CD4-positive, alpha-beta T cell treated with Interleukin-4 for 4 hours (primary cell): ENCODE data around the gene WASHC3.
"Not testable (repeated sequence)": the region's sequence is repeated elsewhere in the genome, so short reads cannot be mapped to it uniquely, and the experiment has no call there.

ENCODE experiments used
- DNase-seq: peaks from one replicate; pipeline ENCODE4 v3.0.0-alpha.2; 2020

The WASHC3 gene

GRCh38 chr12:102050660-102051430 lies 10.9 kb downstream of the WASHC3 start:
- no peak for DNase-seq

- peak; percentile 60 for DNase-seq
Measured at GRCh38 chr12:102043928-102044327, 17.9 kb downstream of the WASHC3 start.

GRCh38 chr12:102033991-102034745 lies 27.6 kb downstream of the WASHC3 start:
- DNase-seq: no peak

GRCh38 chr12:102031852-102032251 lies 29.9 kb downstream of the WASHC3 start:
- DNase-seq: no peak

- no peak for DNase-seq
Measured at GRCh38 chr12:102029141-102029540, 32.6 kb downstream of the WASHC3 start.

GRCh38 chr12:102026728-102027127 lies 35.1 kb downstream of the WASHC3 start:
- DNase-seq: no peak

- no peak for DNase-seq
Measured at GRCh38 chr12:102024765-102025164, 37.0 kb downstream of the WASHC3 start.

GRCh38 chr12:102023343-102023930 lies 38.4 kb downstream of the WASHC3 start:
- DNase-seq: no peak

GRCh38 chr12:102022286-102022685 lies 39.5 kb downstream of the WASHC3 start:
- no peak for DNase-seq

GRCh38 chr12:102021540-102022246 lies 40.1 kb downstream of the WASHC3 start:
- no peak for DNase-seq

GRCh38 chr12:102018607-102019006 lies 43.2 kb downstream of the WASHC3 start:
- DNase-seq: not testable (repeated sequence)

- DNase-seq: no peak
Measured at GRCh38 chr12:102016472-102016871, 45.3 kb downstream of the WASHC3 start.

- no peak for DNase-seq
Measured at GRCh38 chr12:102010265-102010994, 51.4 kb downstream of the WASHC3 start.

- no peak for DNase-seq
Measured at GRCh38 chr12:102009796-102010195, 52.0 kb downstream of the WASHC3 start.

- DNase-seq: no peak
Measured at GRCh38 chr12:102008615-102009126, 53.1 kb downstream of the WASHC3 start.

GRCh38 chr12:102005256-102005655 lies 56.5 kb downstream of the WASHC3 start:
- DNase-seq: no peak

- DNase-seq: no peak
Measured at GRCh38 chr12:101997102-101997501, 64.7 kb downstream of the WASHC3 start.

GRCh38 chr12:101995684-101996083 lies 66.1 kb downstream of the WASHC3 start:
- DNase-seq: no peak

- no peak for DNase-seq
Measured at GRCh38 chr12:101992091-101992490, 69.7 kb downstream of the WASHC3 start.

GRCh38 chr12:101982307-101982706 lies 79.5 kb downstream of the WASHC3 start:
- no peak for DNase-seq

- no peak for DNase-seq
Measured at GRCh38 chr12:101981868-101982267, 79.9 kb downstream of the WASHC3 start.

GRCh38 chr12:101968770-101969169 lies 93.0 kb downstream of the WASHC3 start:
- DNase-seq: peak; percentile 13
